PC-3 (cell line): ENCODE measurements around the gene PRKAR1B.

ENCODE experiments used
- EZH2 ChIP-seq: fragments of 300-600 bp; sonication (generic); IDR thresholded peaks from one replicate; pipeline ENCODE4 v1.6.1; 2017; ENCODE audit warnings: antibody characterized with exemption, mild to moderate bottlenecking, low read length; ENCODE audit not compliant: unreplicated experiment
- EZH2phosphoT487 ChIP-seq: fragments of 300-600 bp; sonication (generic); IDR thresholded peaks from 2 replicates; pipeline ENCODE4 v1.6.1; 2018; ENCODE audit warnings: mild to moderate bottlenecking, antibody characterized with exemption, low read length, borderline replicate concordance
- TF ChIP-seq, protein P1 (sequence below): fragments of 300-600 bp; sonication (generic); conservative IDR thresholded peaks from 2 replicates; pipeline ENCODE4 v1.5.1; 2017; ENCODE audit warnings: antibody characterized with exemption, low read depth, mild to moderate bottlenecking, low read length

DNA sequence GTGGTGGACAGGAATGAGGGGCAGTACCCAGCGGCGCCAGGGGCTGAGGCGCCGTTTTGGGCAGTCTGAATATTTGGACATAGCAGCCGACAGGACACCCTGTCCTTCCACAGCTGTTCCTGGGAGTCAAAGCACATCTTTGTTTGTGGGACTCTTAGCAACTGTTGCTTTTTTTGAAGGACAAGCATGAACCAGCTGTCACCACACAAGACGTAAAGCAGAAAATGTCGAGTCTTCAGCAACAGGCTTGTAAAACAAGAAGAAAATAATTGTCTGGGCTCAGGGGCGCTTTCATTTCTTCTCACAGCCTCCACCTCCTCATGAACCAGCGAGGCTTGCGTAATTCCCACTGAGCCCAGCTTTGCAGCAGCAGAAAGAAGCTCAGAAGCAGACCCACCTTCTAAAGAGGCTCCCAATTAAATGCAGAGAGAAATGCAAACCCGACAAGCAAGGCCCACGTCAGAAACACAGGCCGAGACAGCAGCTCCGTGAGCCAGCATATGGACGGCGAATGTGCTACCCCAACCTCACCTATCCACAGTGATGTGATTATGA is 69.4 kb downstream of the PRKAR1B start:
- TF ChIP-seq, protein P1, sequence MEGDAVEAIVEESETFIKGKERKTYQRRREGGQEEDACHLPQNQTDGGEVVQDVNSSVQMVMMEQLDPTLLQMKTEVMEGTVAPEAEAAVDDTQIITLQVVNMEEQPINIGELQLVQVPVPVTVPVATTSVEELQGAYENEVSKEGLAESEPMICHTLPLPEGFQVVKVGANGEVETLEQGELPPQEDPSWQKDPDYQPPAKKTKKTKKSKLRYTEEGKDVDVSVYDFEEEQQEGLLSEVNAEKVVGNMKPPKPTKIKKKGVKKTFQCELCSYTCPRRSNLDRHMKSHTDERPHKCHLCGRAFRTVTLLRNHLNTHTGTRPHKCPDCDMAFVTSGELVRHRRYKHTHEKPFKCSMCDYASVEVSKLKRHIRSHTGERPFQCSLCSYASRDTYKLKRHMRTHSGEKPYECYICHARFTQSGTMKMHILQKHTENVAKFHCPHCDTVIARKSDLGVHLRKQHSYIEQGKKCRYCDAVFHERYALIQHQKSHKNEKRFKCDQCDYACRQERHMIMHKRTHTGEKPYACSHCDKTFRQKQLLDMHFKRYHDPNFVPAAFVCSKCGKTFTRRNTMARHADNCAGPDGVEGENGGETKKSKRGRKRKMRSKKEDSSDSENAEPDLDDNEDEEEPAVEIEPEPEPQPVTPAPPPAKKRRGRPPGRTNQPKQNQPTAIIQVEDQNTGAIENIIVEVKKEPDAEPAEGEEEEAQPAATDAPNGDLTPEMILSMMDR, result no peak
- TF ChIP-seq EZH2 (no peak), EZH2phosphoT487 (no peak)
